GM18499 (cell line): ENCODE data around the gene COL12A1.

Experiments used
- ATAC-seq: cut with Tn5 transposase; IDR thresholded peaks from one replicate; pipeline ENCODE4 v1.9.1; 2021; ENCODE audit warnings: moderate number of reproducible peaks; ENCODE audit not compliant: insufficient read depth, unreplicated experiment

The COL12A1 gene

GRCh38 chr6:75183099-75183541, 22.7 kb downstream of the COL12A1 start:
- ATAC-seq: no peak

DNA sequence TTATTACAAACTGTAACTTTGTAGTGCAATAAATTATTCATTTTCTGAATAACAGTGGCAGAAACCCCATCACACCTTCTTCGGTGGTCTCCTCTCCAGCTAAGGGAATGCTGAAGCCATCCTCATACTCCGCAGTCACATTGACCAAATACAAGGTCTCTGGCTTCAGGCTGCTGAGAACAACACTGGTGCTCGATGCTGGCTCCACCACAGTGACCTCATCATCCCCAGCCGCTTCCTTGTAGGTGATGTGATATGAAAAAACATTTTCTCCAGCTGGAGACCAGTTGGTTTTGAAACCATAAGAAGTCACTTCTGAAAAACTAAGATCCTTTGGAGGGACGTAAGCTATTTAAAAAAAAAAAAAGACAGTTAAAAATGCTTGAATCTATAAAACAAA, 25.0 kb downstream of the COL12A1 start:
- no peak for ATAC-seq

DNA sequence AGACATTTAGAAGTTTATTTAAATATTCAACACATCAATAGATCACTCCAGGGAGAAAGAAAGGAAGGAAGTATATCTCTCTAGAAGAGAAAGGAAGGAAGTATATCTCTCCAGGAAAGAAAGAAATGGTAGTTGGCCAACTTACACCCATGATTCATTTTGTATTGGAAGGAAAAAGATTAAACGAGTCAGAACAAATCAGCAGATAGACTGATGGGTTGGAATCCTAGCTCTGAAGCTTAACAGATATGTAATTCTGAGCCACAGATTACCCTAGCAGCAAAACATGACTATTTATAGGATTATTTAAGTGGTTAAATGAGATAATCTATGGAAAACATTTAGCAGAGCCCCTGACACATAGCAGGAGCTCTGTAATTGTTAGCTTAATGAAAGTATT, 27.1 kb downstream of the COL12A1 start:
- no peak for ATAC-seq

DNA sequence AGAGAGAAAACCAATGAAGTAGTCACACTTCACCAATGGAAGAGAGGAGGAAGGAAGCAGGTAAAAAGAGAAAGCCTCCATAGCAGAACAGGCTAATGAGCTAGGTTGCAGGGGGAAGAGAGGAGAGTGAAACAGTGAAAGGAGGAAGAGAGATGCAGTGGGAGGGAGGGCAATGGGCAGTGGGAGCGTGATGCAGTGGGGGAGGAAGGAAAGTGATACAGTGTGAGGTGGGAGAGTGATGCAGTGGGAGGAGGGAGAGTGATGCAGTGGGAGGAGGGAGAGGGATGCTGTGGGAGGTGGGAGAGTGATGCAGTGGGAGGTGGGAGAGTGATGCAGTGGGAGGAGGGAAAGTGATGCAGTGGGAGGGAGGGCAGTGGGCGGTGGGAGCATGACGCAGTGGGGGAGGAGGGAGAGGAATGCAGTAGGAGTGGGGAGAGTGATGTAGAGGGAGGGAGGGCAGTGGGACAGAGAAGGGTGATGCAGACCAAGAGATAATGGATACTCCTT, 29.7 kb downstream of the COL12A1 start:
- ATAC-seq: no peak

- ATAC-seq: no peak
Measured at GRCh38 chr6:75171986-75172385, 33.9 kb downstream of the COL12A1 start.

- no peak for ATAC-seq
Measured at GRCh38 chr6:75171567-75171966, 34.3 kb downstream of the COL12A1 start.

- ATAC-seq: no peak
Measured at GRCh38 chr6:75170691-75171560, 34.9 kb downstream of the COL12A1 start.

- ATAC-seq: no peak
Measured at GRCh38 chr6:75169689-75170586, 35.9 kb downstream of the COL12A1 start.

GRCh38 chr6:75167851-75168250, 38.0 kb downstream of the COL12A1 start:
- ATAC-seq: no peak

DNA sequence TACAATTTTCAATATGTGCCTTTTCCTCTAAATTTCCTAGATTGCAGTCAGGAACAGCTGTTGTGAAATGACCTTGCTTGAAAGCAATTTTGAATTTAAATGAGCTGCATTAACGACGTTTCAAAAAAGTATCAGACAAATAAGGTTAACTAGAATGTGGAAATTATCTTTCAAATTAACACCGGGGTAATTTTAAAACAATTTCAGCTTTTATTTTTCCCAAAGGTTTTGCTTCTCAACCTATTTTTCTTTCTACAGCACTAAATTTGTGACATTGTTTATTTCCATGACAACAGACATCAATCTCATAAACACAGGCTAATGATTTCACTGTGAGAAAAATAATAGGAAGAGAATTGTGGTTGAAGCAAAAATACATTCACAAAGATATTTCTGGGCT, 38.5 kb downstream of the COL12A1 start:
- no peak for ATAC-seq

- no peak for ATAC-seq
Measured at GRCh38 chr6:75166773-75167172, 39.1 kb downstream of the COL12A1 start.

GRCh38 chr6:75166236-75166635, 39.6 kb downstream of the COL12A1 start:
- ATAC-seq: no peak

- ATAC-seq: no peak
Measured at GRCh38 chr6:75158176-75158575, 47.7 kb downstream of the COL12A1 start.

- ATAC-seq: no peak
Measured at GRCh38 chr6:75157336-75157735, 48.5 kb downstream of the COL12A1 start.

GRCh38 chr6:75156186-75156878, 49.5 kb downstream of the COL12A1 start:
- ATAC-seq: no peak

DNA sequence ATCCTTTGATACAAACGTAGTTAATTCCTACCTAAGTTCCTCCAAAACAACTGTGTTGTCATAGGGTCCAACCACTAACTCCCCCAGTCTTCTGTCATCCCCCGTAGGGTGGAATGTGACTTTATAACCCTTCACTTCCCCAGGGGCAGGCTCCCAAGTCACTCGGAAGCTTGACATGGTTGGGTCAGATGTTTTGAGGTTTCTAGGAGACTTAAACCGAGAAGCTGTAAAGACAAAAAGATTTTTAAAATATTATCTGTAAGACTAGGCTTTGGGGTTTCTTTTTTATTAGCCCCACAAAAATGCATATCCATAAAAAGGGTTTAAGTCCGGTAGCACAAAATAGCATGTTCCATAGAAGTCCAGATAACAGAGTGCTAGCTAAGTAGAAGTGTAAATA, 50.2 kb downstream of the COL12A1 start:
- no peak for ATAC-seq

- no peak for ATAC-seq
Measured at GRCh38 chr6:75154973-75155372, 50.9 kb downstream of the COL12A1 start.

GRCh38 chr6:75150685-75151412, 55.0 kb downstream of the COL12A1 start:
- ATAC-seq: no peak

DNA sequence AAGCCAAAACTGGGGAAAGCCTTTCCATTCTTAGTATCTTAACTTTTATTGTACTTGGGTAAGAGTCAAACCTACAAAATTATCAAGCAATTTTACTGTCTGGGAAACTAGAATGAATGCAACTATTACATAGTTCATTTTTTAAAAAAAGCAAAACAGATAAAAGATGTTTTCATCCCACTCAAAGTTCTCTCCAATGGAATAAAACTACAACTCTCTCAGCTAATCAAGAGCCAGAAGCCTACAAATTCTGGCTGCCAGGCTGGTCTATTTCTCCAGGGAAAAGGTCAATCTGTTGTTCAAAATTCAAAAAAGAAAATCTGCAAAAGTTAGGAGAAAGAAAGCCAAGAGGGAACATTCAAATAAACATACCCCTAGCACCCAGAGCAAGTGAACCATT, 56.2 kb downstream of the COL12A1 start:
- no peak for ATAC-seq

- no peak for ATAC-seq
Measured at GRCh38 chr6:75149240-75149639, 56.6 kb downstream of the COL12A1 start.
